Panc1 (cell line): ENCODE results near the gene CELA3A. TPM values are rescaled to one million over a fixed set of nuclear protein-coding genes. Genes with fewer than 3 reads are reported as not detected.

Experiments used
- ATAC-seq: fragments of 200-7000 bp; cut with Tn5 transposase; 2 replicates; pipeline ENCODE4 v1.9.1; 2020; ENCODE audit warnings: mild to moderate bottlenecking, moderate library complexity
- BruUV-seq: library from RNA; stranded (reverse); fragments of 400-500 nt; replicated peaks from 2 replicates; lab custom pipeline; 2021; lab: Mats Ljungman, UMichigan
- CTCF ChIA-PET: fragments of 300-600 bp; sonication (Branson Sonifier 250); formaldehyde crosslinking; loops from one replicate; lab custom pipeline; 2022; ENCODE audit warnings: antibody characterized with exemption; lab: Charles Lee
- POLR2A ChIA-PET: fragments of 300-600 bp; sonication (Branson Sonifier 250); formaldehyde crosslinking; loops from one replicate; lab custom pipeline; 2022; ENCODE audit warnings: antibody characterized with exemption; lab: Charles Lee
- DNase-seq: peaks from one replicate; pipeline ENCODE4 v3.0.0-alpha.2; 2010; ENCODE audit warnings: low read depth, low spot score
- H3K27ac ChIP-seq: 2 replicates; pipeline ENCODE4 v1.5.1; 2011; ENCODE audit warnings: mild to moderate bottlenecking, low read length, inconsistent platforms
- H3K27me3 ChIP-seq: fragments of 200-500 bp; sonication (Bioruptor generic); 2 replicates; pipeline ENCODE4 v1.6.0; 2014; ENCODE audit warnings: low read length, inconsistent platforms; ENCODE audit not compliant: control insufficient read depth, insufficient read depth
- H3K36me3 ChIP-seq: fragments of 200-500 bp; sonication (Bioruptor generic); 2 replicates; pipeline ENCODE4 v1.5.1; 2014; ENCODE audit warnings: inconsistent platforms, mild to moderate bottlenecking, low read length, moderate library complexity; ENCODE audit not compliant: control insufficient read depth, insufficient read depth
- H3K4me1 ChIP-seq: 2 replicates; pipeline ENCODE4 v1.5.1; 2011; ENCODE audit warnings: inconsistent platforms, mild to moderate bottlenecking, low read length, moderate library complexity; ENCODE audit not compliant: control insufficient read depth, insufficient read depth
- H3K4me3 ChIP-seq, 2 experiments: 2 replicates each; pipeline ENCODE4 v1.5.1; 2011 to 2012; ENCODE audit warnings: low read depth in 2 of 2, low read length in 2 of 2, mild to moderate bottlenecking in 2 of 2, inconsistent platforms in 1 of 2, moderate library complexity in 1 of 2
- H3K9me3 ChIP-seq: fragments of 200-500 bp; sonication (Bioruptor generic); 2 replicates; pipeline ENCODE4 v1.5.1; 2014; ENCODE audit warnings: low read depth, mild to moderate bottlenecking, inconsistent platforms, low read length, moderate library complexity; ENCODE audit not compliant: control insufficient read depth, insufficient read depth
- POLR2AphosphoS5 ChIP-seq: IDR thresholded peaks from 2 replicates; pipeline ENCODE4 v1.6.1; 2012; ENCODE audit warnings: mild to moderate bottlenecking, low read depth, low read length, moderate library complexity
- SIN3A ChIP-seq: IDR thresholded peaks from 2 replicates; pipeline ENCODE4 v1.6.1; 2012; ENCODE audit warnings: low read depth, mild to moderate bottlenecking, low read length, moderate library complexity, borderline replicate concordance; ENCODE audit not compliant: insufficient read depth
- TCF7L2 ChIP-seq: IDR thresholded peaks from 2 replicates; pipeline ENCODE4 v1.6.1; 2011; ENCODE audit warnings: mild to moderate bottlenecking, low read depth, low read length, inconsistent platforms
- in situ Hi-C: cut with HindIII; loops from 2 replicates; pipeline ENCODE4 v1.10.0; 2016; ENCODE audit warnings: low sequenced_read_pairs, low pct_unique_long_range_greater_than_20kb
- intact Hi-C: fragments of 100-400 bp; cut with micrococcal nuclease; formaldehyde crosslinking; loops from one replicate; pipeline ENCODE4 v1.10.0; 2022; ENCODE audit not compliant: unreplicated experiment
- total RNA-seq: library from RNA; stranded (reverse); gene quantifications from one replicate; pipeline ENCODE4 v1.2.1, GENCODE V29; 2021; ENCODE audit not compliant: unreplicated experiment
- TF ChIP-seq, protein P1 (sequence below): fragments of 450-650 bp; IDR thresholded peaks from 2 replicates; pipeline ENCODE4 v1.5.1; 2017; ENCODE audit warnings: mild to moderate bottlenecking
- TF ChIP-seq, protein P2 (sequence below), 2 experiments: IDR thresholded peaks; 2 replicates each; pipeline ENCODE4 v1.6.1; 2011 to 2012; ENCODE audit warnings: low read depth in 2 of 2, control low read depth in 1 of 2, low read length in 1 of 2, mild to moderate bottlenecking in 1 of 2, moderate library complexity in 1 of 2; ENCODE audit not compliant: insufficient read depth in 1 of 2

CELA3A gene
- total RNA-seq, 1 experiment from 2014 or later, result 5.9 TPM

DNA sequence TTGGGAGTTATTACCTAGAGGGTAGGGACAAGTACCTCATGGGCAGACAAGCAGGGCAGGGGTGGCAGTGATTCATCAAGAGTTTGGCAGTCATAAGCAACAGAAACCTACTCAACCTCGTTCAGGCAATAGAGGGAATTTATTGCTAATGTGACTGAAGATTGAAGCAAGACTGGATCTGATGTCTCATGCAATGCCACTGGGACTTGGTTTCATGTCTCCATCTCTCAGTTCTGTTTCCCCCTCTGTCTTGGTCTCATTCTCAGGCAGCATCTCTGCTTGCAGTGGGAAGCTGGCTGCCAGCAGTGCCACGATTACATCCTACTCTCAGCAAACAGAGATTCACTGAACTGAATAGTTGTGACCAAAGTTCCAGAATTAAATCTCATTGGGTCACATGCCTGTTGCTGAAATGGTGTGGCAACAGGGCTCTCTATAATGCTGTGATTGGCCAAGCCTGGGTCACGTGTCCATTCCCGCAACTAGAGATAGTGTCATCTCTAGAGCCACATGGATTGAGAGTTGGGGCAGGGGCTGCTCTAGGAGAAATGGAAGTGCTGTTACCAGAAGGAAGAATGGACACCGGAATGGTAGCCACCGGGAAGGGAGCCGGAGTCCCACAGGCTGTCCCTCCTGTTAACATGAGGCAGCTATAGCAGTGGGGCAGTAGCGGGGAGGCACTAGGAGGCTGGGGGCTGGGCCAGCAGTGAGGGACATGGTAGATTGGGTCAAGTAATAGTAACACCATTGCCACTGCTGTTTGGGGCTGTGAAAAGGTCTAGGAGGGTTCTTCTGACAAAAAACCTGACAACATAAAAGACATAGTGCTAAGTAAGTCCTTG, 47.1 kb downstream of the CELA3A start:
- DNase-seq, result no peak
- ATAC-seq, result no peak
- POLR2A ChIA-PET, result interaction anchor here (0.6 kb wide), 1 partner anchor 108 kb away, joined by 3 read pairs; no protein-coding TSS in a partner anchor
- no peaks in the 10 kb centered on the region for H3K9me3 ChIP-seq
- intact Hi-C loops, result no loop called here
- no peaks in the 10 kb centered on the region for H3K27me3 ChIP-seq
- H3K36me3 ChIP-seq, result peaks cover 3% of the 10 kb centered on the region; the same call in 1 of the 2 replicates
- TF ChIP-seq, protein P1, sequence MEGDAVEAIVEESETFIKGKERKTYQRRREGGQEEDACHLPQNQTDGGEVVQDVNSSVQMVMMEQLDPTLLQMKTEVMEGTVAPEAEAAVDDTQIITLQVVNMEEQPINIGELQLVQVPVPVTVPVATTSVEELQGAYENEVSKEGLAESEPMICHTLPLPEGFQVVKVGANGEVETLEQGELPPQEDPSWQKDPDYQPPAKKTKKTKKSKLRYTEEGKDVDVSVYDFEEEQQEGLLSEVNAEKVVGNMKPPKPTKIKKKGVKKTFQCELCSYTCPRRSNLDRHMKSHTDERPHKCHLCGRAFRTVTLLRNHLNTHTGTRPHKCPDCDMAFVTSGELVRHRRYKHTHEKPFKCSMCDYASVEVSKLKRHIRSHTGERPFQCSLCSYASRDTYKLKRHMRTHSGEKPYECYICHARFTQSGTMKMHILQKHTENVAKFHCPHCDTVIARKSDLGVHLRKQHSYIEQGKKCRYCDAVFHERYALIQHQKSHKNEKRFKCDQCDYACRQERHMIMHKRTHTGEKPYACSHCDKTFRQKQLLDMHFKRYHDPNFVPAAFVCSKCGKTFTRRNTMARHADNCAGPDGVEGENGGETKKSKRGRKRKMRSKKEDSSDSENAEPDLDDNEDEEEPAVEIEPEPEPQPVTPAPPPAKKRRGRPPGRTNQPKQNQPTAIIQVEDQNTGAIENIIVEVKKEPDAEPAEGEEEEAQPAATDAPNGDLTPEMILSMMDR, result no peak
- TF ChIP-seq SIN3A (no peak), POLR2AphosphoS5 (no peak), TCF7L2 (no peak)
- TF ChIP-seq, protein P2, sequence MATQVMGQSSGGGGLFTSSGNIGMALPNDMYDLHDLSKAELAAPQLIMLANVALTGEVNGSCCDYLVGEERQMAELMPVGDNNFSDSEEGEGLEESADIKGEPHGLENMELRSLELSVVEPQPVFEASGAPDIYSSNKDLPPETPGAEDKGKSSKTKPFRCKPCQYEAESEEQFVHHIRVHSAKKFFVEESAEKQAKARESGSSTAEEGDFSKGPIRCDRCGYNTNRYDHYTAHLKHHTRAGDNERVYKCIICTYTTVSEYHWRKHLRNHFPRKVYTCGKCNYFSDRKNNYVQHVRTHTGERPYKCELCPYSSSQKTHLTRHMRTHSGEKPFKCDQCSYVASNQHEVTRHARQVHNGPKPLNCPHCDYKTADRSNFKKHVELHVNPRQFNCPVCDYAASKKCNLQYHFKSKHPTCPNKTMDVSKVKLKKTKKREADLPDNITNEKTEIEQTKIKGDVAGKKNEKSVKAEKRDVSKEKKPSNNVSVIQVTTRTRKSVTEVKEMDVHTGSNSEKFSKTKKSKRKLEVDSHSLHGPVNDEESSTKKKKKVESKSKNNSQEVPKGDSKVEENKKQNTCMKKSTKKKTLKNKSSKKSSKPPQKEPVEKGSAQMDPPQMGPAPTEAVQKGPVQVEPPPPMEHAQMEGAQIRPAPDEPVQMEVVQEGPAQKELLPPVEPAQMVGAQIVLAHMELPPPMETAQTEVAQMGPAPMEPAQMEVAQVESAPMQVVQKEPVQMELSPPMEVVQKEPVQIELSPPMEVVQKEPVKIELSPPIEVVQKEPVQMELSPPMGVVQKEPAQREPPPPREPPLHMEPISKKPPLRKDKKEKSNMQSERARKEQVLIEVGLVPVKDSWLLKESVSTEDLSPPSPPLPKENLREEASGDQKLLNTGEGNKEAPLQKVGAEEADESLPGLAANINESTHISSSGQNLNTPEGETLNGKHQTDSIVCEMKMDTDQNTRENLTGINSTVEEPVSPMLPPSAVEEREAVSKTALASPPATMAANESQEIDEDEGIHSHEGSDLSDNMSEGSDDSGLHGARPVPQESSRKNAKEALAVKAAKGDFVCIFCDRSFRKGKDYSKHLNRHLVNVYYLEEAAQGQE (IDR thresholded peaks at IDR 0.05; ENCODE audit: insufficient read depth in 1 of 2, low read depth in 2 of 2, low read length in 1 of 2), result no peak
- no peak overlapping the region for H3K27ac ChIP-seq
- BruUV-seq, result no TSS peak
- H3K4me1 ChIP-seq, result no peaks in the 10 kb centered on the region
- CTCF ChIA-PET, result no interaction called here
- no peak overlapping the region for H3K4me3 ChIP-seq
- in situ Hi-C loops, result no loop called here

DNA sequence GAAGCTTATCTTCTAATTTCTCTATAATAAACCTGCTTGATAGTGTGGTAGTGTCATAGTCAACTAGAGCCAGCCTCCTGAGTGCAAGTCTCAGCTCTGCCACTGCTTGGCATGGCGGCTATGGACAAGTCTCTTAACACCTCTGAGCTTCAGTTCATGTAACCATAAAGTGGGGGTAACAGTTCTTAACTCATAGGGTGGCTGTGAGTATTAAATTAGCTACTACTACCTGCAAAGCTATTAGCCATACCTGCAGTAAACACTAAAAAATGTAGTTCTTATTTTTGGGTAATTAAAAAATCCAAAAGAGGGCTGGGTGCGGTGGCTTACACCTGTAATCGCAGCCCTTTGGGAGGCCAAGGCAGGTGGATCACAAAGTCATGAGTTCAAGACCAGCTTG, 48.9 kb downstream of the CELA3A start:
- POLR2A ChIA-PET, result interaction anchor here (0.6 kb wide), 1 partner anchor 661 kb away, joined by 3 read pairs; no protein-coding TSS in a partner anchor

More for the DNA sequence above, 48.9 kb downstream of the CELA3A start:
- intact Hi-C loops, result no loop called here
- H3K27ac ChIP-seq, result no peak overlapping the region
- ATAC-seq, result no peak
- H3K36me3 ChIP-seq, result peaks cover 4% of the 10 kb centered on the region; the same call in 1 of the 2 replicates
- no TSS peak for BruUV-seq
- no peak for DNase-seq
- H3K9me3 ChIP-seq, result no peaks in the 10 kb centered on the region
- CTCF ChIA-PET, result interaction anchor here (0.9 kb wide), 1 partner anchor 11 kb away, joined by 6 read pairs; no protein-coding TSS in a partner anchor
- TF ChIP-seq SIN3A, result no peak
- TF ChIP-seq, protein P1, result no peak
- TF ChIP-seq TCF7L2, result no peak
- no peak for TF ChIP-seq POLR2AphosphoS5
- TF ChIP-seq, protein P2 (IDR thresholded peaks at IDR 0.05; ENCODE audit: insufficient read depth in 1 of 2, low read depth in 2 of 2, low read length in 1 of 2), result no peak
- H3K27me3 ChIP-seq, result no peaks in the 10 kb centered on the region
- H3K4me3 ChIP-seq, result no peak overlapping the region
- H3K4me1 ChIP-seq, result peaks cover 7% of the 10 kb centered on the region; the same call in 1 of the 2 replicates
- in situ Hi-C loops, result no loop called here
